Hematopoietic multipotent progenitor cell treated with erythropoietin and hydrocortisone succinate and interleukin-3 and kit ligand, for 4 days (in vitro differentiated cells): ENCODE measurements around the gene SMYD3.

ENCODE experiments used
- DNase-seq: peaks from one replicate; pipeline ENCODE4 v3.0.0-alpha.2; 2015

The SMYD3 gene

GRCh38 chr1:246513619-246514343 is 6.7 kb upstream of the SMYD3 start:
- DNase-seq = no peak

- no peak for DNase-seq
Measured at GRCh38 chr1:246513041-246513440, 6.0 kb upstream of the SMYD3 start.

GRCh38 chr1:246512635-246513034 is 5.6 kb upstream of the SMYD3 start:
- DNase-seq = no peak

GRCh38 chr1:246512230-246512629 is 5.2 kb upstream of the SMYD3 start:
- DNase-seq = no peak

- DNase-seq = no peak
Measured at GRCh38 chr1:246511203-246511602, 4.1 kb upstream of the SMYD3 start.

GRCh38 chr1:246510147-246511030 is 3.3 kb upstream of the SMYD3 start:
- DNase-seq = no peak

- no peak for DNase-seq
Measured at GRCh38 chr1:246508897-246509688, 2.0 kb upstream of the SMYD3 start.

GRCh38 chr1:246506367-246506673 is 759 bp downstream of the SMYD3 start:
- DNase-seq = peak; percentile 19

GRCh38 chr1:246503341-246503740 is 3.7 kb downstream of the SMYD3 start:
- DNase-seq = no peak

GRCh38 chr1:246497331-246497915 is 9.7 kb downstream of the SMYD3 start:
- peak; percentile 91 for DNase-seq

- peak; percentile 86 for DNase-seq
Measured at GRCh38 chr1:246492611-246493245, 14.4 kb downstream of the SMYD3 start.

GRCh38 chr1:246491551-246492053 is 15.5 kb downstream of the SMYD3 start:
- DNase-seq = no peak

GRCh38 chr1:246488674-246489073 is 18.4 kb downstream of the SMYD3 start:
- DNase-seq = no peak

GRCh38 chr1:246483569-246483933 is 23.5 kb downstream of the SMYD3 start:
- no peak for DNase-seq

GRCh38 chr1:246482805-246483568 is 24.1 kb downstream of the SMYD3 start:
- DNase-seq = no peak

- DNase-seq = no peak
Measured at GRCh38 chr1:246479061-246479460, 28.0 kb downstream of the SMYD3 start.

GRCh38 chr1:246477634-246478033 is 29.4 kb downstream of the SMYD3 start:
- DNase-seq = no peak

- DNase-seq = no peak
Measured at GRCh38 chr1:246476771-246477170, 30.3 kb downstream of the SMYD3 start.

GRCh38 chr1:246471688-246472087 is 35.4 kb downstream of the SMYD3 start:
- DNase-seq = no peak

- DNase-seq = no peak
Measured at GRCh38 chr1:246470585-246470984, 36.5 kb downstream of the SMYD3 start.

GRCh38 chr1:246462986-246463385 is 44.1 kb downstream of the SMYD3 start:
- no peak for DNase-seq

GRCh38 chr1:246460406-246460805 is 46.7 kb downstream of the SMYD3 start:
- no peak for DNase-seq
